Measurements from ENCODE around the gene CDH11.

CDH11 gene

DNA sequence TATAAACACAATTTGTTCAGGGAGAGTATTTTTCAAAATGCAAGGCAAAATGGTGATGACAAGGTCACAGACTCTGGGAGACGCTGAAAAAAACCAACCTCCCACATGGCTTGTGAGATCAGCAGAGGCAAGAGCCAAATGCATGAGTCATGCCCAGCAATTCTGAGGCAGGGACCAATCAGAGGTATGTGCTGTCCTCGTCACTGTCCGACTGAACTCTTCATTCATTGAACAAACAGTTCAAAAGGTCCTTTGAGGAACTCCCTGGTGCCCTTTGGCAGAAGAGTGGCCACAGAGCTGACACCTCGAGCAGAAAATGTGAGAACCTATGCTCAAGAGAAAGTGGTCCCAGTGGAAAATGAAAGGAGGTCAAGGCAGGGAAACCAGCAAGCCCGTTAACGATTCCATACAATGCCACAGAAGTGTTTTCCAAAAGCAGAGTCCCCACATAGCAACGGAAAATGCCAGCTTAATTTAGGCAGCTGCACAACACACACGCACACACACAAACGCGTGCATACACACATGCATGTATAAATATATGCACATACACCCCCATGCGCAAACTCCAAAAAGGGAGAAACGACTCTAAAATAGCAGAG, 50.9 kb downstream of the CDH11 start:
- peak; percentile 89 for DNase-seq (ENCODE audit: low read depth)

DNA sequence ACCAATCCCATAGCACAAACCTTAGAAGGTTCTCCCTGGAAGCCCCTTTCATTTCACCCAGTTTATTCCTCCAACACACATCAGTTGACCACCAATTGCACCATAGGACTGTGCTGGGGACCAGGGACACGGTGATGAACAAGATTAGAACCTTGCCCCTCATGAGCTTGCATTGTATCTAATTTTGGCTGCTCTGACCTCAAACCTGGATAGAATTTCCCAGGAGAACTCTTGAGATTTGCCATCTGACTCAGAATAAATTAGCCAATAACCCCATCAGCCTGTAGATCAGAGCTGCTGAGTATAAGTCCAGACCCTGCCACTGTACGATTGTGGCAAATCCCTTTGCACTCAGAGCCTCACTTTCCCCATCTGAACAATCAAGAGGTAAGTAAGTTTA, 52.1 kb downstream of the CDH11 start:
- no peak for DNase-seq (ENCODE audit: low read depth)

GRCh38 chr16:65069065-65069464, 52.8 kb downstream of the CDH11 start:
- DNase-seq (ENCODE audit: low read depth) = peak; percentile 78

GRCh38 chr16:65068151-65068740, 53.6 kb downstream of the CDH11 start:
- no peak for DNase-seq (ENCODE audit: low read depth)

GRCh38 chr16:65066651-65067050, 55.2 kb downstream of the CDH11 start:
- DNase-seq (ENCODE audit: low read depth) = no peak

DNA sequence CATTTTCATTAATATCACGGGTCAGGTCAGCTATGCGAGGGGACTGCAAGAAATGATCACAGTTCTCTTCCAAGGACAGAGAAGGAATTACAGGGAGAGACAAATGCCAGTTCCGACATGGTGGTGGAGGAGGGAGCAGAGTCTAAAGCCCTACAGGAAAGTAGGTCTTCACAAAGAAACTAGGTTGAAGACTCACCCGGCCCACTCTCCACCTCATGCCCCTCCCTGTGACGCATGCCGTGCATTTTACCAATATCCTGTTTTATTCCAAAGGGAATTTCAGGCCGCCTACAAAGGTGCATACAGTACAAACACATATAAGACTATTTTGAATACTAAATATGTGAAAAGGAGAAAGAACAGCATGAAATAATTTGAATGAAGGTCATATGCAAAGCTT, 56.8 kb downstream of the CDH11 start:
- no peak for DNase-seq (ENCODE audit: low read depth)

DNA sequence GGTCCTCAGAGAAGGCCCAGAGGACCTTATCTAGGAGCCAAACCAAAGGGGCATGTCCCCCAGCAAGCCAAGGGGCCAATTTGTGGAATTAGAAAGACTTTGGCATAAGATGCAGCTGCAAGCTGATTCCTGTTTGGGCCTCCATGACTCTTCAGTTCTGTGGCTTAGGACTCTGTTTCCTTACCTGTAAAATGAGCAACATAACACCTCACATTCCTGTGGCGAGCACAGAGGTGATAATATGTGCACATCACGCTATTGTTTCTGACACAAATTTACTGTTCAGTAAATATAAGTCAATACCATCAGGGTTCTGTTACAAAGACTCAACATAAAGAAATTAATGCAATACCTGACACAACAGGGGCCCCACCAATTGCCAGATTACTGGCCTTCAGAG, 57.7 kb downstream of the CDH11 start:
- no peak for DNase-seq (ENCODE audit: low read depth)

DNA sequence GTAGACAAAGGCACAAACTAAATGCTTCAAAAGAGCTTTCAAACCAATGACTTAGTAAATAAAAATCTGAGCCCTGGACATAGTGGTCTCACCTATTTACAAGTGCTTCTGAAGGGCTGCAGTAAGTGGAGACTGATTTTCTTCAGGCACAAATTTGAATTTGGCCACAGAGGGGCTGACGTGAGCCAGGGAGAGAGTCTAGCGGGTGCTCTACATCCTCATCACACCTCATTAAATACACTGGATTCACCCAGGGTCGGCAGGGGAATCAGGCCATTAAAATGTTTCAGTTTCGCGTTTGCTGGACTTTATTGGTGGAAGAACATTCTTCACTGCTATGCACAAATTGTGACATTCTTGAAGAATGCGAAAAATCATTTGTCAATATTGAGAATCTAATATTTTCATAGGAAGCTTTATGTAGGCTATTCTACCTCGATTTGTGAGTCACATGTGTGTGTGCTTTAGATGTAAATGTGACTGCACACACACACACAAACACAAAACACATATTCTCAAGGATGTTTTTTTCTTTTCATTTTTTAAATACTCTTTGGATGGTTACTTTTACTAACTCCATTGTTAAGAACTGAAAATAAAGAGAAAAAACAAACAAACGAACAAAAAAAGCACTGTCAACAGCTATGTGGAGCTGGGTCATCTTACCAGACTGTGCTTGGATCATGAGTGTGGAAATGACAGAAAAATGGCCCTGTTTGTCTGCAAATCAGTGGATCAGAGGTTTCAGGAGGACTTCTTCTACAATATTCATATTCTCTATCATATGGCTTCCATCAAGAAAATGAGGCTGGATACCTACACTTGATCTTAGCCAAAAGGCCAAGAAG, 58.9 kb downstream of the CDH11 start:
- DNase-seq (ENCODE audit: low read depth) = no peak

GRCh38 chr16:65061935-65062518, 59.8 kb downstream of the CDH11 start:
- no peak for DNase-seq (ENCODE audit: low read depth)

- no peak for DNase-seq (ENCODE audit: low read depth)
Observed at GRCh38 chr16:65061263-65061662, 60.6 kb downstream of the CDH11 start.

GRCh38 chr16:65059406-65059980, 62.4 kb downstream of the CDH11 start:
- DNase-seq (ENCODE audit: low read depth) = no peak

DNA sequence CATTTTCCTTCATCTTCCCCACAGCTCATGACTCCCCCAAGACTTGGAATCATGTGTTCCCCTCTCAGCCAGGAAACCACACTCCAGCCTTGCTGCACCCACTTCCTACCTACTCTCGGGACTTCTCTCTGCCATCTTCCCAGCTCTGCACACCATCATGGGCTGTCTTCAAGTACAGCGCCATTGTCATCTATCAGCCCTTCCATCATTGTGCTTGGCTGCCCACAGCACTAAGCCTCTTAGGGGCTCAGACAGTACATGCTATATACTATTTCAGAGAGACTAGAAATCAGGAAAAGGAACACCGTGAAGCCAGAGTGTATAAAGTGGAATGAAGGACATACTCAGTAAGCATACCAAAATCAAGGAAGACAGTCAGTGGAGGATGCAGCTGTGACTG, 64.7 kb downstream of the CDH11 start:
- DNase-seq (ENCODE audit: low read depth) = no peak

GRCh38 chr16:65054457-65054856, 67.4 kb downstream of the CDH11 start:
- no peak for DNase-seq (ENCODE audit: low read depth)

GRCh38 chr16:65049679-65050078, 72.2 kb downstream of the CDH11 start:
- no peak for DNase-seq (ENCODE audit: low read depth)

DNA sequence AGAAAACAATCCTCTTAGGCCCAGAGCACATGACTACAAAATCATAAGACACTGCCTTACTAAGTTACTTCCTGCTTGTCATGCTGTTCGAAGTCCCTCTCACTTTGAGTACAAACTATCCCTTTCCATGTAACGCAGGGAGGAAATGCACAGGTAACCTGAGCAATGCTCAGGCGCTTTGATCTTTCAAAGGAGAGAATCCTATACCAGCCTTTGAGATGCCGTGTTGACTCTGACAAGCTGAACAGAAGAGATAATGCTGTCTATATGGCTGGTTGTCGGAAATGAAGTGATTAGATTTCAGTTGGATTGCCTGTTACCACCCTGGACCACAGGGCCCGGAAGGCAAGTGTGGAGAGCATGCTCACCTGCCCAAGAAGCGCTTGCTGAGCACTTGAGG, 75.9 kb downstream of the CDH11 start:
- no peak for DNase-seq (ENCODE audit: low read depth)

- DNase-seq (ENCODE audit: low read depth) = no peak
Observed at GRCh38 chr16:65044873-65045272, 77.0 kb downstream of the CDH11 start.

GRCh38 chr16:65044026-65044425, 77.8 kb downstream of the CDH11 start:
- DNase-seq (ENCODE audit: low read depth) = no peak

- DNase-seq (ENCODE audit: low read depth) = no peak
Observed at GRCh38 chr16:65042438-65043365, 79.2 kb downstream of the CDH11 start.

GRCh38 chr16:65041667-65042066, 80.2 kb downstream of the CDH11 start:
- no peak for DNase-seq (ENCODE audit: low read depth)

GRCh38 chr16:65038100-65038499, 83.8 kb downstream of the CDH11 start:
- no peak for DNase-seq (ENCODE audit: low read depth)

DNA sequence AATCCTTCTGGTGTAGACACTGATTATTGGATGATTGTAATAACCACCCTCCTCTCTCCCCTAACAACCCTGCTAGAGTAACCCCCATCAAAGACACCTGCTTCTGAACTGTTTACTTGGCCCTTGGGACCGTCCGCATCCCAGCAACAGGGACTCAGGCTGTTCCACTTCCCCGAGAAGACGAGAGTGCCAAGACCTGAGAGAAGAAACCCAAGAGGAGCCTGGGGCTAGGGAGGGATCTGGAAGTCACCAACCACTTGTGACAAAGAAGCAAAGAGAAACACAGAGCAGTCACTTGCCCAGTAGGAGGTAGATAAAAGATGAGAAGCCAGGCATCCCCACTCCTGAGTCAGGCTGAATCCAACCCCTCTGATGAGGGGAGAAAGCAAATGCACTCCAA, 84.3 kb downstream of the CDH11 start:
- no peak for DNase-seq (ENCODE audit: low read depth)

GRCh38 chr16:65034915-65035314, 86.9 kb downstream of the CDH11 start:
- DNase-seq (ENCODE audit: low read depth) = no peak
